H9 (cell line): Measurements from ENCODE around the gene SESN2. TPM values are rescaled to one million over a fixed set of nuclear protein-coding genes. Genes with fewer than 3 reads are reported as not detected.

ENCODE experiments used
- DNase-seq: peaks from one replicate; pipeline ENCODE4 v3.0.0-alpha.2; 2017
- H2AFZ ChIP-seq: one replicate; pipeline ENCODE4 v1.6.1; 2013; ENCODE audit warnings: mild to moderate bottlenecking, low read length, control low read depth, moderate library complexity
- H2AK5ac ChIP-seq: 2 replicates; pipeline ENCODE4 v1.6.1; 2013; ENCODE audit warnings: low read length, control low read depth, mixed read lengths; ENCODE audit not compliant: insufficient read length
- H2BK120ac ChIP-seq: one replicate; pipeline ENCODE4 v1.6.1; 2013; ENCODE audit warnings: low read depth, mild to moderate bottlenecking, low read length, control low read depth, inconsistent platforms; ENCODE audit not compliant: poor library complexity, severe bottlenecking
- H2BK12ac ChIP-seq: 2 replicates; pipeline ENCODE4 v1.6.1; 2013; ENCODE audit warnings: low read length, control low read depth, mixed read lengths, low read depth; ENCODE audit not compliant: insufficient read length
- H2BK15ac ChIP-seq: 2 replicates; pipeline ENCODE4 v1.6.1; 2013; ENCODE audit warnings: low read depth, low read length, control low read depth
- H2BK20ac ChIP-seq: one replicate; pipeline ENCODE4 v1.6.1; 2013; ENCODE audit warnings: low read depth, mild to moderate bottlenecking, low read length, control low read depth, inconsistent platforms; ENCODE audit not compliant: poor library complexity, severe bottlenecking
- H2BK5ac ChIP-seq: 2 replicates; pipeline ENCODE4 v1.6.1; 2013; ENCODE audit warnings: low read length, control low read depth, mixed read lengths; ENCODE audit not compliant: insufficient read length
- H3K14ac ChIP-seq: 2 replicates; pipeline ENCODE4 v1.6.1; 2013; ENCODE audit warnings: low read length, control low read depth; ENCODE audit not compliant: insufficient read depth
- H3K18ac ChIP-seq: 2 replicates; pipeline ENCODE4 v1.6.1; 2013; ENCODE audit warnings: low read depth, mild to moderate bottlenecking, mixed read lengths, low read length, control low read depth; ENCODE audit not compliant: insufficient read length
- H3K23ac ChIP-seq: 2 replicates; pipeline ENCODE4 v1.6.1; 2013; ENCODE audit warnings: low read length, control low read depth, mixed read lengths, low read depth; ENCODE audit not compliant: insufficient read length
- H3K23me2 ChIP-seq: 2 replicates; pipeline ENCODE4 v1.6.1; 2013; ENCODE audit warnings: low read depth, mild to moderate bottlenecking, mixed read lengths, low read length, control low read depth; ENCODE audit not compliant: insufficient read length, poor library complexity, severe bottlenecking
- H3K27ac ChIP-seq: 2 replicates; pipeline ENCODE4 v1.5.1; 2013; ENCODE audit warnings: low read length, control low read depth, mixed read lengths, low read depth; ENCODE audit not compliant: insufficient read length
- H3K27me3 ChIP-seq: 2 replicates; pipeline ENCODE4 v1.6.1; 2013; ENCODE audit warnings: low read length, control low read depth, inconsistent platforms; ENCODE audit not compliant: insufficient read depth
- H3K4ac ChIP-seq: 2 replicates; pipeline ENCODE4 v1.6.1; 2013; ENCODE audit warnings: low read depth, mild to moderate bottlenecking, control low read depth, inconsistent platforms, low read length, moderate library complexity
- H3K4me1 ChIP-seq: 2 replicates; pipeline ENCODE4 v1.6.1; 2013; ENCODE audit warnings: low read length, control low read depth, inconsistent platforms; ENCODE audit not compliant: insufficient read depth
- H3K4me2 ChIP-seq: 2 replicates; pipeline ENCODE4 v1.6.1; 2013; ENCODE audit warnings: low read length, control low read depth, mixed read lengths; ENCODE audit not compliant: insufficient read length, insufficient read depth
- H3K56ac ChIP-seq: 2 replicates; pipeline ENCODE4 v1.6.1; 2013; ENCODE audit warnings: low read depth, mild to moderate bottlenecking, mixed read lengths, low read length, control low read depth; ENCODE audit not compliant: insufficient read length
- H3K79me1 ChIP-seq: 2 replicates; pipeline ENCODE4 v1.6.1; 2013; ENCODE audit warnings: low read depth, mild to moderate bottlenecking, moderate library complexity, low read length, control low read depth, inconsistent platforms; ENCODE audit not compliant: insufficient read depth, poor library complexity, severe bottlenecking
- H3K79me2 ChIP-seq: 2 replicates; pipeline ENCODE4 v1.6.1; 2013; ENCODE audit warnings: low read length, control low read depth, inconsistent platforms; ENCODE audit not compliant: insufficient read depth
- H3K9ac ChIP-seq: 2 replicates; pipeline ENCODE4 v1.6.1; 2013; ENCODE audit warnings: low read length, control low read depth, mixed read lengths; ENCODE audit not compliant: insufficient read length; ENCODE audit errors: extremely low read depth
- H3K9me3 ChIP-seq: one replicate; pipeline ENCODE4 v1.6.1; 2013; ENCODE audit warnings: low read depth, low read length, inconsistent platforms; ENCODE audit not compliant: control insufficient read depth
- H3T11ph ChIP-seq: one replicate; pipeline ENCODE4 v1.6.1; 2013; ENCODE audit warnings: mild to moderate bottlenecking, low read length, control low read depth, inconsistent platforms
- H4K20me1 ChIP-seq: one replicate; pipeline ENCODE4 v1.6.1; 2013; ENCODE audit not compliant: control insufficient read depth, insufficient read length, insufficient read depth
- H4K5ac ChIP-seq: 2 replicates; pipeline ENCODE4 v1.6.1; 2013; ENCODE audit warnings: low read depth, mild to moderate bottlenecking, mixed read lengths, low read length, control low read depth; ENCODE audit not compliant: insufficient read length
- H4K8ac ChIP-seq: replicated peaks from 2 replicates; pipeline ENCODE4 v1.6.1; 2013; ENCODE audit warnings: low read length, control low read depth, mixed read lengths, low read depth; ENCODE audit not compliant: insufficient read length
- H4K91ac ChIP-seq: 2 replicates; pipeline ENCODE4 v1.6.1; 2013; ENCODE audit warnings: low read depth, mild to moderate bottlenecking, moderate library complexity, mixed read lengths, low read length, control low read depth; ENCODE audit not compliant: insufficient read length
- H3K27ac Mint-ChIP-seq, 3 experiments: 2 replicates in 2 of 3; 3 replicates in 1 of 3; pipeline ENCODE4 v1.8.0; 2020 to 2021; ENCODE audit warnings: mixed read lengths in 3 of 3, mild to moderate bottlenecking in 1 of 3, moderate library complexity in 1 of 3
- H3K27me3 Mint-ChIP-seq: 2 replicates; pipeline ENCODE4 v1.8.0; 2021; ENCODE audit warnings: low read depth, mild to moderate bottlenecking, moderate library complexity, mixed read lengths
- H3K36me3 Mint-ChIP-seq, 3 experiments: 2 replicates in 2 of 3; 3 replicates in 1 of 3; pipeline ENCODE4 v1.8.0; 2020 to 2021; ENCODE audit warnings: low read depth in 3 of 3, mixed read lengths in 3 of 3; ENCODE audit not compliant: insufficient read depth in 1 of 3
- H3K4me1 Mint-ChIP-seq, 2 experiments: 2 replicates each; pipeline ENCODE4 v1.8.0; 2020; ENCODE audit warnings: mixed read lengths in 2 of 2
- H3K4me3 Mint-ChIP-seq, 2 experiments: 2 replicates in 1 of 2; 3 replicates in 1 of 2; pipeline ENCODE4 v1.8.0; 2020 to 2021; ENCODE audit warnings: mild to moderate bottlenecking in 2 of 2, mixed read lengths in 2 of 2, moderate library complexity in 1 of 2
- H3K9me3 Mint-ChIP-seq, 2 experiments: 2 replicates in 1 of 2; 3 replicates in 1 of 2; pipeline ENCODE4 v1.8.0; 2020; ENCODE audit warnings: mild to moderate bottlenecking in 2 of 2, mixed read lengths in 2 of 2, moderate library complexity in 1 of 2
- CTCF ChIP-seq: fragments of 200-600 bp; sonication (generic); conservative IDR thresholded peaks from 3 replicates; pipeline ENCODE4 v1.8.0; 2021; ENCODE audit warnings: antibody characterized with exemption, mild to moderate bottlenecking
- WGBS: extraction: QIAGEN DNeasy Blood & Tissue Kit; methylation state at CpG from one replicate; pipeline ENCODE4 v1.1.7; 2013; ENCODE audit warnings: missing lambda C conversion rate, low lambda C conversion rate, mixed read lengths; ENCODE audit not compliant: insufficient read length; ENCODE audit errors: extremely low coverage; 5-methylcytosine and 5-hydroxymethylcytosine counted together
- total RNA-seq: library from RNA; stranded (reverse); gene quantifications from 2 replicates; pipeline ENCODE4 v1.2.1, GENCODE V29; 2021

SESN2 gene
- total RNA-seq, 1 experiment from 2014 or later: 24.6 TPM

- H3K36me3 Mint-ChIP-seq: peaks cover 6 to 31% (median 24%) of the 10 kb centered on the region in 3 experiments; a peak in 6 of 7 replicates
- H2BK15ac ChIP-seq: no peak overlapping the region
- no peak overlapping the region for H4K8ac ChIP-seq
- H4K91ac ChIP-seq: no peak overlapping the region
- no peak overlapping the region for H3K4ac ChIP-seq
- H3K27ac ChIP-seq: no peak overlapping the region
- H3K27ac Mint-ChIP-seq: peak overlapping the region in 2 of 3 experiments; percentile 26 to 92; a peak in 4 of 7 replicates
- H3K9me3 Mint-ChIP-seq: no peaks in the 10 kb centered on the region
- H3K4me1 Mint-ChIP-seq: peaks cover 41 to 46% of the 10 kb centered on the region in 2 experiments
- H2BK20ac ChIP-seq: no peak overlapping the region
- no peak for DNase-seq
- H3K56ac ChIP-seq: no peak overlapping the region
- H3T11ph ChIP-seq: no peak overlapping the region
- no peak overlapping the region for H2AFZ ChIP-seq
- H2BK12ac ChIP-seq: no peak overlapping the region
- H3K4me1 ChIP-seq: peaks cover 11% of the 10 kb centered on the region
- no peak for TF ChIP-seq CTCF
- H3K23ac ChIP-seq: no peak overlapping the region
- no peak overlapping the region for H2BK5ac ChIP-seq
- H3K9ac ChIP-seq: no peak overlapping the region
- no peak overlapping the region for H2BK120ac ChIP-seq
- H3K18ac ChIP-seq: no peak overlapping the region
- H3K9me3 ChIP-seq: no peaks in the 10 kb centered on the region
- no peaks in the 10 kb centered on the region for H3K27me3 ChIP-seq
- no peak overlapping the region for H3K4me3 Mint-ChIP-seq
- H3K79me2 ChIP-seq: peaks cover 27% of the 10 kb centered on the region; the same call in 1 of the 2 replicates
- H3K27me3 Mint-ChIP-seq: no peaks in the 10 kb centered on the region
- no peak overlapping the region for H4K5ac ChIP-seq
- no peak overlapping the region for H3K14ac ChIP-seq
- H2AK5ac ChIP-seq: no peak overlapping the region
- H4K20me1 ChIP-seq: no peaks in the 10 kb centered on the region
- no CpG with 5 or more reads among the region's 2 CpGs for WGBS
- H3K23me2 ChIP-seq: no peaks in the 10 kb centered on the region
- H3K4me2 ChIP-seq: no peak overlapping the region
- peaks cover 7% of the 10 kb centered on the region for H3K79me1 ChIP-seq
Measured at GRCh38 chr1:28267633-28268032, 8.3 kb downstream of the SESN2 start.
